ENCODE results near the gene RRP12.

RRP12 gene

DNA sequence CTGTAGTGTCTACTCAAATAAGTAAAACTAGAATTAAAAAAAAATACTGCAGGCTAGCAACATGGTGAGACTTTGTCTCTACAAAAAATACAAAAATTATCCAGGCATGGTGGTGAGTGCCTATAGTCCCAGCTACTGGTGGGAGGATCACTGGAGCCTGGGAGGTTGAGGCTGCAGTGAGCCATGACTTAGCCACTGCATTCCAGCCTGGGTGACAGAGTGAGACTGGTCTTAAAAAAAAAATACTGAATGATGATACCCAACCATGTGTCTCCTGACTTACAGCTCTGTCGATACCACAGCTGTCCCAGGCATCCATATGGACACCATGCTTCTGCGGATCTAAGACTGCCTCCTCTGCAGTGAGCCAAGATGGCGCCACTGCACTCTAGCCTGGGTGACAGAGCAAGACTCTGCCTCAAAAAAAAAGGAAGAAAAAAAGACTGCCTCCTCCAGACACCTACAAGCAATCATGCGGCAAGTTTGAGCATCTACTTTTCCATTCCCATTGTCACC, 90.0 kb downstream of the RRP12 start:
- Mint-ChIP-seq H3K27ac (no peak overlapping the region), H3K4me1 (ENCODE audit: low read depth) (no peaks in the 10 kb centered on the region), H3K9me3 (no peaks in the 10 kb centered on the region), H3K4me3 (no peak overlapping the region), H3K27me3 (ENCODE audit: low read depth) (no peaks in the 10 kb centered on the region), H3K36me3 (ENCODE audit: low read depth) (no peaks in the 10 kb centered on the region)

DNA sequence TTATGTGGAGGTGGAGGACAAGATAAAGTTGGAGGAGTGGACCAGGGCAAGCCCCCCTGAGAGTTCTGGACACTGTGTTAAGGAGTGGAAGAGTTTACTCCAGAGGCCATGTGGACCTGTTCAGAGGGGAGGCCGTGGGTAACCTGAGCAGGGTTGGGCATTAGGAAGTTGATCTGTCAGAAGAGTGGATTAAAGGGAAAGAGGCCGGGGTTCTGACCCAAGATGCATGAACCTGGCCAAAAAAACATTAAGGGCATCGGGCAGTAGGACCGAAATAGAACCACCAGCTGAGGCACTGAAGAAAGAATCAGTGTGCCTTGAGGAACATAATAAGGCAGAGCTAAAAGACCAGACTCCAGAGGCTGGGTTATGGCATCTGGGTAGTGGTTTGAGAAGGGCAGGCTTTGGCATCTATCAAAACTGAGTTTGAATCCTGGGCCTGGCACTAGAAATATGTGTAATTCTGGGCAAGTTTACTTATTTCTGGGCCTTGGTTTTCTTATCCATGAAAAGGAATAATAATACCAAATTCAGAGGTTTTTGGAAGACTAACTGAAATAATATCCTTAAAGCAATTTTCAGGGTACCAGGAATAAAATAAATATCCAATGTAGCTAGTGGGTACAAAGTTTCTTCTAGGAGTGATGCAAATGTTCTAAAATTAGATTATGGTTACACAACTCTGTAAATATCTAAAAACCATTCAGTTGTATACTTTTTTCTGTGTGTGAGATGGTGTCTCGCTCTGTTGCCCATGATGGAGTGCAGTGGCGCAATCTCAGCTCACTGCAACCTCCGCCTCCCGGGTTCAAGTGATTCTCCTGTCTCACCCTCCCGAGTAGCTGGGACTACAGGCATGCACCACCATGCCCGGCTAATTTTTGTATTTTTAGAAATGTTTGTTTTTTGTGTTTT, 93.0 kb downstream of the RRP12 start:
- Mint-ChIP-seq H3K4me1 (ENCODE audit: low read depth) (no peaks in the 10 kb centered on the region), H3K36me3 (ENCODE audit: low read depth) (no peaks in the 10 kb centered on the region), H3K27me3 (ENCODE audit: low read depth) (no peaks in the 10 kb centered on the region), H3K27ac (no peak overlapping the region), H3K4me3 (no peak overlapping the region), H3K9me3 (no peaks in the 10 kb centered on the region)

DNA sequence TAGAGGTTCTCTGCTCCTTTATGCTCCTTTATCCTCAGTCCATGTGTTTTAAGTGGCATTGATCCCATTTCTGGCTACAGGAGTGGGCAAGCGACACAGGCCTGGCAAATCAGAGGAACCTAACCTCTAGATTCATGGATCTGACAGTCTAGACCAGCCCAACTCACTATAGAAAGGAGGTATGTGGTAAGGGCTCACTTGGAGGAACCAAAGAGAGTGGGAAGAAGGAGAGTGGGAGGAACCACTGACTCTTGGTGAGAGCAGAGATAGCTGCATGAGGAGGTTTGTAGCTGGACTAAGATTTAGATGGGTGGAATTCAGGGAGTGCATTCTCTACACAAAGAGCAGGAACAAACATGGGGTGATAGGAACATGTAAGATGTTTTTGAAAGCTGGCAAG, 93.7 kb downstream of the RRP12 start:
- H3K9me3 Mint-ChIP-seq, result no peaks in the 10 kb centered on the region
- H3K36me3 Mint-ChIP-seq (ENCODE audit: low read depth), result no peaks in the 10 kb centered on the region
- H3K27me3 Mint-ChIP-seq (ENCODE audit: low read depth), result no peaks in the 10 kb centered on the region
- no peak overlapping the region for H3K27ac Mint-ChIP-seq
- no peaks in the 10 kb centered on the region for H3K4me1 Mint-ChIP-seq (ENCODE audit: low read depth)
- H3K4me3 Mint-ChIP-seq, result no peak overlapping the region

Measured in T-helper 1 cell treated with Interleukin-12 subunit alpha and Interleukin-12 subunit beta and Interleukin-4 antibody, amounts not matched to agents 30 μg/mL and 1 μg/mL, for 36 hours (primary cell).